ENCODE data around the gene ARRB2.

DNA sequence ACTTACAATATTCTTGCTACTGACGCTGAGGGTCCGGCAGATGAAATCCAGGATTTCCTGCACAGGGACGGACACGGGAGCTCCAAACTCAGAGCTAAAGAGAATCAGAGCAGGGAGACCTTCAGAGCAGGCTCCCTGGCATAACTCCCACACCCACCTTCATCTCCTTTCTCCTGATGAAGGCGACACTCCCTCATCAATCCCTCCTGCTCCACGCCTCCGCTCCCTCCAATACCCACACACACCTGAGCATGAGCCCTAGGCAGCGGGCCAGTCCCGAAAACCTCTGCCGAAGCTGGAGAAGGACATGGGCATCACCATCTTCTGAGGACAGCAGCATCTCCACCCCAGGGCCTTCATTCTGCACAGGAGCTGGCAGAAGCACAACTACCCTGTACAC, 34.6 kb upstream of the ARRB2 start:
- TF ChIP-seq, protein P1, sequence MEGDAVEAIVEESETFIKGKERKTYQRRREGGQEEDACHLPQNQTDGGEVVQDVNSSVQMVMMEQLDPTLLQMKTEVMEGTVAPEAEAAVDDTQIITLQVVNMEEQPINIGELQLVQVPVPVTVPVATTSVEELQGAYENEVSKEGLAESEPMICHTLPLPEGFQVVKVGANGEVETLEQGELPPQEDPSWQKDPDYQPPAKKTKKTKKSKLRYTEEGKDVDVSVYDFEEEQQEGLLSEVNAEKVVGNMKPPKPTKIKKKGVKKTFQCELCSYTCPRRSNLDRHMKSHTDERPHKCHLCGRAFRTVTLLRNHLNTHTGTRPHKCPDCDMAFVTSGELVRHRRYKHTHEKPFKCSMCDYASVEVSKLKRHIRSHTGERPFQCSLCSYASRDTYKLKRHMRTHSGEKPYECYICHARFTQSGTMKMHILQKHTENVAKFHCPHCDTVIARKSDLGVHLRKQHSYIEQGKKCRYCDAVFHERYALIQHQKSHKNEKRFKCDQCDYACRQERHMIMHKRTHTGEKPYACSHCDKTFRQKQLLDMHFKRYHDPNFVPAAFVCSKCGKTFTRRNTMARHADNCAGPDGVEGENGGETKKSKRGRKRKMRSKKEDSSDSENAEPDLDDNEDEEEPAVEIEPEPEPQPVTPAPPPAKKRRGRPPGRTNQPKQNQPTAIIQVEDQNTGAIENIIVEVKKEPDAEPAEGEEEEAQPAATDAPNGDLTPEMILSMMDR (IDR thresholded peaks at IDR 0.05), result no peak
- no peak for TF ChIP-seq POLR2A (IDR thresholded peaks at IDR 0.05)
